Uterus (tissue), 4 donors: ENCODE measurements around the gene TAS2R13. TPM values are rescaled to one million over a fixed set of nuclear protein-coding genes. Genes with fewer than 3 reads are reported as not detected.

Experiments used
- DNase-seq, 2 donors: peaks; one replicate each; pipeline ENCODE4 v3.0.0-alpha.2; 2019 to 2020
- H3K27ac ChIP-seq, 2 donors: fragments of 200-600 bp; sonication (generic); 1 replicate in 1 of 2; 2 replicates in 1 of 2; pipeline ENCODE4 v1.5.1; 2016 to 2018
- H3K27me3 ChIP-seq, 2 donors: fragments of 200-600 bp; sonication (generic); one replicate each; pipeline ENCODE4 v1.5.1; 2018 to 2019; ENCODE audit warnings: control low read depth in 1 of 2
- H3K36me3 ChIP-seq, 2 donors: fragments of 200-600 bp; sonication (generic); one replicate each; pipeline ENCODE4 v1.5.1; 2019; ENCODE audit warnings: control low read depth in 1 of 2
- H3K4me1 ChIP-seq, 2 donors: fragments of 200-600 bp; sonication (generic); one replicate each; pipeline ENCODE4 v1.5.1; 2018 to 2019; ENCODE audit warnings: control low read depth in 1 of 2
- H3K4me3 ChIP-seq, 2 donors: fragments of 200-600 bp; sonication (generic); 1 replicate in 1 of 2; 2 replicates in 1 of 2; pipeline ENCODE4 v1.5.1; 2018 to 2019; ENCODE audit warnings: mild to moderate bottlenecking in 1 of 2
- H3K9me3 ChIP-seq, 2 donors: fragments of 200-600 bp; sonication (generic); one replicate each; pipeline ENCODE4 v1.5.1; 2019; ENCODE audit warnings: control low read depth in 1 of 2
- POLR2A ChIP-seq, 2 donors: fragments of 450-650 bp; IDR thresholded peaks; one replicate each; pipeline ENCODE4 v1.6.1; 2016; ENCODE audit warnings: antibody characterized with exemption in 2 of 2, mild to moderate bottlenecking in 1 of 2, moderate library complexity in 1 of 2
- intact Hi-C: fragments of 100-400 bp; cut with DNase I; formaldehyde crosslinking; loops from one replicate; pipeline ENCODE4 v1.15.1; 2023; ENCODE audit warnings: low total_unique reads
- total RNA-seq, 4 donors: library from RNA; depleted of rRNA in 3 of 4; stranded (reverse); fragments of >200 nt in 3 of 4; gene quantifications; one replicate each; pipeline versions ENCODE4 v1.1.0 to v1.2.4, GENCODE V29; 2014 to 2023
- TF ChIP-seq, protein P1 (sequence below), 4 experiments: fragments of 200-600 bp in 2 of 4; fragments of 450-650 bp in 2 of 4; sonication (generic) in 2 of 4; IDR thresholded peaks; one replicate each; pipeline ENCODE4 v1.5.1; 2016 to 2019; ENCODE audit warnings: antibody characterized with exemption in 4 of 4, mild to moderate bottlenecking in 2 of 4, moderate library complexity in 1 of 4
- donor health status: DM: yes; HTN: yes; CAD: no.

Gene TAS2R13
- total RNA-seq, result 10 to 100 TPM in 1 of 4 donors, 1 to 10 TPM in 2, under 1 TPM in 1; 0.51 to 11.3 (median 4.3) TPM

DNA sequence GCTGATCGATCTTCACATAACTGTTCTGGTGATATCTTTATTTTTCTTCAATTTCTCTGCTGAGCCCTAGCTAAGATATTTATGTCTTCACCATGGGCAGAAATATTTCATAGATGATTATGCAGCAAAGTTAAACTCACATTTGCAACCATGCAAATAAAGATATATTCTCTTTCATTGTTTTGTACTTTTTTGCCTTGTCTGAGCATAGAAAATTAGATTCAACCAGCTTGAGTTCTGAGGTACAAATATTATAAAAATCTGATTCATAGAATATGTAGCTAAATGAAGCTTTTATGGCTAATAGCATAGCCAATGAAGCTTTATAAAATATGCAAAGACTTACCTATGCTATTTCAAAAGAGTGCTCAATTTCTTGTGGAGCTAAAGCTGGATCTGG lies at the start of gene TAS2R13:
TAS2R13 (minus strand) TSS at position 101 of the 400 bp plus-strand sequence. CDS start 264 bp downstream, outside the sequence.
- TF ChIP-seq, protein P1, sequence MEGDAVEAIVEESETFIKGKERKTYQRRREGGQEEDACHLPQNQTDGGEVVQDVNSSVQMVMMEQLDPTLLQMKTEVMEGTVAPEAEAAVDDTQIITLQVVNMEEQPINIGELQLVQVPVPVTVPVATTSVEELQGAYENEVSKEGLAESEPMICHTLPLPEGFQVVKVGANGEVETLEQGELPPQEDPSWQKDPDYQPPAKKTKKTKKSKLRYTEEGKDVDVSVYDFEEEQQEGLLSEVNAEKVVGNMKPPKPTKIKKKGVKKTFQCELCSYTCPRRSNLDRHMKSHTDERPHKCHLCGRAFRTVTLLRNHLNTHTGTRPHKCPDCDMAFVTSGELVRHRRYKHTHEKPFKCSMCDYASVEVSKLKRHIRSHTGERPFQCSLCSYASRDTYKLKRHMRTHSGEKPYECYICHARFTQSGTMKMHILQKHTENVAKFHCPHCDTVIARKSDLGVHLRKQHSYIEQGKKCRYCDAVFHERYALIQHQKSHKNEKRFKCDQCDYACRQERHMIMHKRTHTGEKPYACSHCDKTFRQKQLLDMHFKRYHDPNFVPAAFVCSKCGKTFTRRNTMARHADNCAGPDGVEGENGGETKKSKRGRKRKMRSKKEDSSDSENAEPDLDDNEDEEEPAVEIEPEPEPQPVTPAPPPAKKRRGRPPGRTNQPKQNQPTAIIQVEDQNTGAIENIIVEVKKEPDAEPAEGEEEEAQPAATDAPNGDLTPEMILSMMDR (IDR thresholded peaks at IDR 0.05), result no peak
- TF ChIP-seq POLR2A (IDR thresholded peaks at IDR 0.05), result no peak
- H3K4me1 ChIP-seq, result no peaks in the 10 kb centered on the region
- H3K27ac ChIP-seq, result no peak within 1 kb of the TSS
- H3K4me3 ChIP-seq, result no peak within 1 kb of the TSS
- DNase-seq, result no peak
- H3K9me3 ChIP-seq, result peaks cover 0 to 5% of the 10 kb centered on the region in 2 donors
- no peaks in the 10 kb centered on the region for H3K27me3 ChIP-seq
- no peaks in the 10 kb centered on the region for H3K36me3 ChIP-seq
- intact Hi-C loops, result no loop called here

GRCh38 chr12:10957741-10958140 lies 48.4 kb upstream of the TAS2R13 start:
- H3K27me3 ChIP-seq, result no peaks in the 10 kb centered on the region
- no peaks in the 10 kb centered on the region for H3K36me3 ChIP-seq
- intact Hi-C loops, result no loop called here
- H3K4me3 ChIP-seq, result no peak overlapping the region
- H3K4me1 ChIP-seq, result no peaks in the 10 kb centered on the region
- H3K27ac ChIP-seq, result no peak overlapping the region
- no peak for DNase-seq
- TF ChIP-seq, protein P1 (IDR thresholded peaks at IDR 0.05), result no peak
- TF ChIP-seq POLR2A (IDR thresholded peaks at IDR 0.05), result no peak
- no peaks in the 10 kb centered on the region for H3K9me3 ChIP-seq

DNA sequence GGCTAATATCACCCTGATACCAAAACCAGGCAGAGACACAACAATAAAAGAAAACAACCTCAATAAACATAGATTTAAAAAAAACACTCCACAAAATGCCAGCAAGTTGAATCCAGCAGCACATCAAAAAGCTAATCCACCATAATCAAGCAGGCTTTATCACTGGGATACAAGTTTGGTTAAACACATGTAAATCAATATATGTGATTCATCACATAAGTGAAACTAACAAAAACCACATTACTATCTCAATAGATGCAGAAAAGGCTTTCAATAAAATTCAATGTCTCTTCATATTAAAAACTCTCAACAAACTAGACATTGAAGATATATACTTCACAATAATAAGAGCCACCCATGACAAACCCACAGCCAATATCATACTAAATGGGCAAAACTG lies 46.7 kb upstream of the TAS2R13 start:
- H3K4me3 ChIP-seq, result no peak overlapping the region
- no peak overlapping the region for H3K27ac ChIP-seq
- intact Hi-C loops, result no loop called here
- H3K36me3 ChIP-seq, result no peaks in the 10 kb centered on the region
- H3K4me1 ChIP-seq, result no peaks in the 10 kb centered on the region
- no peak for DNase-seq
- TF ChIP-seq, protein P1 (IDR thresholded peaks at IDR 0.05), result no peak
- TF ChIP-seq POLR2A (IDR thresholded peaks at IDR 0.05), result no peak
- no peaks in the 10 kb centered on the region for H3K9me3 ChIP-seq
- H3K27me3 ChIP-seq, result no peaks in the 10 kb centered on the region

DNA sequence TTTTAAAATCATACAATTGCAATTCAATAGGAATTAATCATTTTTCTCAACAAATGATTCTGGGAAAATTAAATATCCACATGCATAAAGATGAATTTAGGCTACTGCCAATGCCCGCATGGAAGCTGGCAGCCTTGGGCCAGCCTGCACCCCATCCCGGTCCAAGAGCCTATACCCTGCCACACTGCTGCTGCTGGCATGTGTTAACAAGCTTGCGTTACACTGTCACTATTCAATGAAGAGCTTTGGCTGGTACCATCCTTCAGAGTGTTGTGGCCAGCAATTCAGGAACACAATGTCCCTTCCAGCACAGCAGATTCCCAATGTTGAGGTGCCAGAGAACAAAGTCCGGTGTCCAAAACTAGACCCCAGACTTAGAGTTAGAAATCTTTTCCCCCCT lies 43.3 kb upstream of the TAS2R13 start:
- TF ChIP-seq, protein P1 (IDR thresholded peaks at IDR 0.05), result no peak
- TF ChIP-seq POLR2A (IDR thresholded peaks at IDR 0.05), result no peak
- H3K27me3 ChIP-seq, result no peaks in the 10 kb centered on the region
- intact Hi-C loops, result no loop called here
- DNase-seq, result no peak
- H3K9me3 ChIP-seq, result no peaks in the 10 kb centered on the region
- H3K27ac ChIP-seq, result no peak overlapping the region
- no peaks in the 10 kb centered on the region for H3K4me1 ChIP-seq
- H3K36me3 ChIP-seq, result no peaks in the 10 kb centered on the region
- no peak overlapping the region for H3K4me3 ChIP-seq

- no peak overlapping the region for H3K4me3 ChIP-seq
- no peak for DNase-seq
- intact Hi-C loops, result no loop called here
- no peaks in the 10 kb centered on the region for H3K36me3 ChIP-seq
- no peaks in the 10 kb centered on the region for H3K4me1 ChIP-seq
- no peak overlapping the region for H3K27ac ChIP-seq
- TF ChIP-seq POLR2A (IDR thresholded peaks at IDR 0.05), result no peak
- TF ChIP-seq, protein P1 (IDR thresholded peaks at IDR 0.05), result no peak
- H3K27me3 ChIP-seq, result no peaks in the 10 kb centered on the region
- no peaks in the 10 kb centered on the region for H3K9me3 ChIP-seq
Observed at GRCh38 chr12:10943167-10943566, 33.8 kb upstream of the TAS2R13 start.
